ENCODE measurements around the gene SFT2D1. TPM values are rescaled to one million over a fixed set of nuclear protein-coding genes. Genes with fewer than 3 reads are reported as not detected.

SFT2D1 gene
- total RNA-seq: 36.0 and 54.0 TPM in 2 replicates

GRCh38 chr6:166342349-166343149 lies at the start of gene SFT2D1:
Gene SFT2D1, minus strand, starts transcription at chr6:166342545. Its CDS starts 64 bp downstream, at chr6:166342481.

GRCh38 chr6:166382933-166383801 lies 40.8 kb upstream of the SFT2D1 start, which contains the start of gene MPC1:
Gene MPC1, minus strand, starts transcription at chr6:166382940. Its CDS starts 64 bp downstream, at chr6:166382876.

GRCh38 chr6:166308033-166308768 lies 34.1 kb downstream of the SFT2D1 start, which contains the start of gene PRR18:
Gene PRR18, minus strand, starts transcription at chr6:166308392. Its CDS starts 250 bp downstream, at chr6:166308142.

Other genes starting within 250 kb of the SFT2D1 start
- not detected in 2 replicates for gene TBXT, start 174.7 kb downstream of the SFT2D1 start, total RNA-seq
- under 0.01 TPM in 1 of 2 replicates, not detected in the other for gene PRR18, start 34.2 kb downstream of the SFT2D1 start, total RNA-seq
- gene MPC1, start 40.4 kb upstream of the SFT2D1 start, total RNA-seq: 16.4 and 23.2 TPM in 2 replicates
- gene RAMACL, start 244.1 kb upstream of the SFT2D1 start, total RNA-seq: 0.21 and 0.72 TPM in 2 replicates

Data from tracheal epithelial cell (primary cell).